GM21360 (cell line): ENCODE measurements around the gene PARP16.

Experiments used
- ATAC-seq: cut with Tn5 transposase; IDR thresholded peaks from one replicate; pipeline ENCODE4 v1.9.1; 2021; ENCODE audit warnings: mild to moderate bottlenecking, moderate library complexity; ENCODE audit not compliant: unreplicated experiment

The PARP16 gene

DNA sequence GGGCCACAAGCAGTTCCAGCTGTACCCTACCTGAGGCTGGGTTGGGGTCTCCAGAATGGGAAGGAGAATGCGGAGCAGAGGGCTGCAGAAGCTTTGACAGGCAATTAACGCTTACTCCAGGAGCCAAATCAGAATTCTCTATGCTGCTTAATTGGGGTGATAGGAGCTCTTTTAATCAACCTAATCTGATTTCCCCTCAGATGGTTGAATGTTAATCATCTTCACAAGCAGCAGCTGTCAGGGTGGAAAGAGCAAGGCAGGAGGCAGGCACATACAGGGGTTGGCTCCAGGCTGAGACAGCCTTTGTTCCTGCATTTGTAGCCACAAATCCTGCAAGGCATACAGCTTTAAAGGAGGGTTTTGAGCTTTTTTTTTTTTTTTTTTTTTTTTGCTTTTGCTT lies 78.0 kb downstream of the PARP16 start:
- ATAC-seq, result no peak
